Measurements from ENCODE around the gene CDCA4.

CDCA4 gene

GRCh38 chr14:104984056-104984894, 36.6 kb downstream of the CDCA4 start:
- DNase-seq, result no peak

GRCh38 chr14:104983231-104983721, 37.6 kb downstream of the CDCA4 start:
- DNase-seq, result no peak

GRCh38 chr14:104982548-104983230, 38.2 kb downstream of the CDCA4 start:
- no peak for DNase-seq

GRCh38 chr14:104981699-104982541, 39.0 kb downstream of the CDCA4 start:
- DNase-seq, result no peak

- no peak for DNase-seq
Observed at GRCh38 chr14:104980611-104981531, 40.0 kb downstream of the CDCA4 start.

GRCh38 chr14:104979758-104980610, 40.9 kb downstream of the CDCA4 start:
- DNase-seq, result no peak

- no peak for DNase-seq
Observed at GRCh38 chr14:104978746-104979691, 41.9 kb downstream of the CDCA4 start.

- DNase-seq, result no peak
Observed at GRCh38 chr14:104977681-104978653, 42.9 kb downstream of the CDCA4 start, which contains the start of gene AHNAK2. Gene AHNAK2 (minus strand): TSS chr14:104978374. CDS start chr14:104978237, 137 bp downstream.

- no peak for DNase-seq
Observed at GRCh38 chr14:104977008-104977680, 43.7 kb downstream of the CDCA4 start.

GRCh38 chr14:104976198-104977007, 44.5 kb downstream of the CDCA4 start:
- DNase-seq, result peak; percentile 25

GRCh38 chr14:104975481-104976197, 45.2 kb downstream of the CDCA4 start:
- no peak for DNase-seq

GRCh38 chr14:104974665-104975390, 46.1 kb downstream of the CDCA4 start:
- no peak for DNase-seq

- DNase-seq, result no peak
Observed at GRCh38 chr14:104974146-104974541, 46.7 kb downstream of the CDCA4 start.

- DNase-seq, result no peak
Observed at GRCh38 chr14:104973385-104974145, 47.3 kb downstream of the CDCA4 start.

GRCh38 chr14:104973135-104973384, 47.8 kb downstream of the CDCA4 start:
- DNase-seq, result no peak
